Fibroblast of pulmonary artery (primary cell): ENCODE results near the gene NEK10.

Source experiments
- DNase-seq: peaks from one replicate; pipeline ENCODE4 v3.0.0-alpha.2; 2010; ENCODE audit warnings: low read depth
- H3K4me3 ChIP-seq: replicated peaks from 2 replicates; pipeline ENCODE4 v1.5.1; 2011; ENCODE audit warnings: low read depth, mild to moderate bottlenecking, control low read depth, low read length, moderate library complexity
- CTCF ChIP-seq: IDR thresholded peaks from 2 replicates; pipeline ENCODE4 v1.5.1; 2011; ENCODE audit warnings: mild to moderate bottlenecking, control low read depth, low read length, inconsistent platforms; ENCODE audit errors: missing control alignments

The NEK10 gene

GRCh38 chr3:27114684-27115083 lies 254.5 kb downstream of the NEK10 start:
- no peak overlapping the region for H3K4me3 ChIP-seq
- TF ChIP-seq CTCF = no peak
- no peak for DNase-seq

GRCh38 chr3:27114129-27114528 lies 255.1 kb downstream of the NEK10 start:
- no peak for TF ChIP-seq CTCF
- no peak overlapping the region for H3K4me3 ChIP-seq
- no peak for DNase-seq

- no peak overlapping the region for H3K4me3 ChIP-seq
- no peak for DNase-seq
- TF ChIP-seq CTCF = no peak
Observed at GRCh38 chr3:27110020-27110419, 259.2 kb downstream of the NEK10 start.

GRCh38 chr3:27108322-27108721 lies 260.9 kb downstream of the NEK10 start:
- H3K4me3 ChIP-seq = no peak overlapping the region
- no peak for DNase-seq
- TF ChIP-seq CTCF = no peak

- no peak overlapping the region for H3K4me3 ChIP-seq
- no peak for DNase-seq
- peak; percentile 2 for TF ChIP-seq CTCF
Observed at GRCh38 chr3:27105904-27106303, 263.3 kb downstream of the NEK10 start.

- H3K4me3 ChIP-seq = no peak overlapping the region
- TF ChIP-seq CTCF = no peak
- no peak for DNase-seq
Observed at GRCh38 chr3:27097182-27097581, 272.0 kb downstream of the NEK10 start.

- no peak for DNase-seq
- no peak overlapping the region for H3K4me3 ChIP-seq
- no peak for TF ChIP-seq CTCF
Observed at GRCh38 chr3:27095553-27096222, 273.5 kb downstream of the NEK10 start.
